ENCODE results near the gene LRCOL1.

The LRCOL1 gene

DNA sequence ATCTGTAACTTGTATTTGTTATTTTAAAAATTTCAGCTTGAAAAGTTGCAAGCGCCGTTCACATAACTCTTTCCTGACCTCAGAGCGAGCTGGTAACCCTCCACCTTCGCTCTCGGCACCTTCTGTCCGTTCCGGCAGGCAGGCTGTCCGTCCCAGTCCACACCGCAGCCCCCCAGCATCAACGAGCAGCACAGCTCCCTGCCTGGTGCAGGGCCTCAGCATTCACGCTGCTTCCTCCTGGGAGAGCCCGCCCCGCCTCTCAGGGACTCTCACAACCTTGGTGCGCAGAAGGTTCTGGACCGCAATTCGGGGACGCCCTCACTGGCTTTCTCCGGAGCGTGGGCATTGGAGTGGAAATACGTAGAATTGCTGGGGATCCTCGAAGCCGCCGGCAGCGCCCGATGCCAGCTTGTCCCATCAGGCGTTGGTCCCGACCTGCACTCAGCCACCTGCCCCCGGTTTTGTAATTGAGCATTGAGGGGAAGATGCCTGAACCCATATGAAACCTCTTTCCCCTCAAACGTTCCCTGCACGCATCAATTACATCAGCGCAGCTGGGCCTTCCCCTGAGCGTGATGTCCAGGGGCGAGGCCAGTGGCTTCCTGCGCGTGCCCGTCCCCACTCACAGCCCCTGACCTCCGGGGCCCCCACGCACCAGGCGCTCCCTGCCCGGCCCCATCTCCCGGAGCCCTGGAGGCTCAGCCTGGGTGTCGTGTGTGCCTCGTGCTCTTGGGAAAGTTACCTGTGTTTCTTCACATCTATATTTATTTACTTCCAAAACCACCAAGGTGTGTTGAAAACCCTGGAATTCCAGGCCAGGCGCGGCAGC, 19.1 kb downstream of the LRCOL1 start:
- DNase-seq, result no peak
- peaks cover 20% of the 10 kb centered on the region for H3K27me3 Mint-ChIP-seq
- no peaks in the 10 kb centered on the region for H3K4me1 Mint-ChIP-seq (ENCODE audit: low read depth)
- no peak overlapping the region for H3K27ac Mint-ChIP-seq
- no peak overlapping the region for H3K4me3 Mint-ChIP-seq
- no peaks in the 10 kb centered on the region for H3K36me3 Mint-ChIP-seq (ENCODE audit: low read depth)
- no peaks in the 10 kb centered on the region for H3K9me3 Mint-ChIP-seq

DNA sequence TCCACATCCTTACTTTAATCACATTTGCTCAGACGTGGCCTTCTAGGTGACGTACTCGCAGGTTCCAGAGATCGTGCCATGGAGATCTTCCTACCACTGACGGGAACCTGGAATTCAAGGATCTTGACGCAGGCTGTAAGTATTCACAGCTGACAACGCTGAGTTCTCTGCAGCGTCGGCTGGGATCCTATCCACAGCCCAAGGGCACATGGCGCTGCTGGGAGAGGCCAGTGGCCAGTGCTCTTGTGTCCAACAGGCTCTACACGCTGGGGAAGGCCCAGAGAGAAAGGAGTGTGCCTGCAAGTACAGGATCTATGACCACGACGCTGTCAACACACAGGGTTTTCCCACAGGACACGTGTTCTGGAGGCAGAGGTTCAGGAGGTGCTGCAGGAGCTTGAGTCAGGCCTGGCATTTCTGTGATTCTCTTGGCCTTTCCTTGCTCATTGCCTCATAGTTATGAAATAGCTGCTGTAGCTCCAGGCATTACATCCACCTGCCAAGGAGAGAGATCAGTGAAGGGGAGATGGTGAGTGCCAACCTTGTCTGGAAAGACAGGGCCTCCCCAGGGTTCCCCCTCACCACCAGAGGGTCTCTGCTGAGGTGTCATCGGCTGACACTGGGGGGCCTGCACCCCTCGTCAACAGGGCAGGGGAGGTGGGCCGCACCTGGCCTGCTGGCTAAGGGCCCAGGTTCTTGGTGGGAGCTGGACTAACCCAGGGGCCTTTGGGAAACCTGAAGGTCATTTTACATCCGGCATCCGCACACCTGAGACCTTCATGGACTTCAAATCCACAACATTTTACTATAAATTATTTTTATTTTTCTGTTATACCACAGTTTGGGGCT, 21.3 kb downstream of the LRCOL1 start:
- H3K27ac Mint-ChIP-seq, result no peak overlapping the region
- H3K4me3 Mint-ChIP-seq, result no peak overlapping the region
- peaks cover 4% of the 10 kb centered on the region for H3K27me3 Mint-ChIP-seq
- DNase-seq, result no peak
- H3K36me3 Mint-ChIP-seq (ENCODE audit: low read depth), result peaks cover under 1% of the 10 kb centered on the region
- no peaks in the 10 kb centered on the region for H3K4me1 Mint-ChIP-seq (ENCODE audit: low read depth)
- no peaks in the 10 kb centered on the region for H3K9me3 Mint-ChIP-seq

DNA sequence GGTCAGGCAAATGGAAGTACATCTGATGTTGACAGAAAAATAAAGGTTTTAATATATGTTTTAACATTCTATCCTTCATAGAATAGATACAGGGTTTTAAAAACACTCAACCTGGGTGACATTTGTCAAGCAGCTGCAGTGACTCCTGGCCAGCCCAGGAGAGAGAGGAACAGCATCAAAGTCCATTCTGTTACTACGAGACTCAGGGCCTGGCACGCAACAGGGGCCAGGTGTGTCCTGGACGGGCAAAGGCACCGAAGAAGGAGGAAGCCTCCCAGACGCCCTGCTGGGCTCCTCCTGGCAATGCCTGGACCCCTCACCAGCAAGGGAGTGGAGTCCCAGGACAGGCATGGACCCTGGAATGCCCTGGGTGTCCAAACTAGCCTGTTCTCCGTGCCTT, 22.1 kb downstream of the LRCOL1 start:
- Mint-ChIP-seq H3K36me3 (ENCODE audit: low read depth) (peaks cover 4% of the 10 kb centered on the region), H3K4me3 (no peak overlapping the region), H3K27ac (no peak overlapping the region), H3K9me3 (no peaks in the 10 kb centered on the region), H3K4me1 (ENCODE audit: low read depth) (no peaks in the 10 kb centered on the region), H3K27me3 (no peaks in the 10 kb centered on the region)
- DNase-seq, result no peak

DNA sequence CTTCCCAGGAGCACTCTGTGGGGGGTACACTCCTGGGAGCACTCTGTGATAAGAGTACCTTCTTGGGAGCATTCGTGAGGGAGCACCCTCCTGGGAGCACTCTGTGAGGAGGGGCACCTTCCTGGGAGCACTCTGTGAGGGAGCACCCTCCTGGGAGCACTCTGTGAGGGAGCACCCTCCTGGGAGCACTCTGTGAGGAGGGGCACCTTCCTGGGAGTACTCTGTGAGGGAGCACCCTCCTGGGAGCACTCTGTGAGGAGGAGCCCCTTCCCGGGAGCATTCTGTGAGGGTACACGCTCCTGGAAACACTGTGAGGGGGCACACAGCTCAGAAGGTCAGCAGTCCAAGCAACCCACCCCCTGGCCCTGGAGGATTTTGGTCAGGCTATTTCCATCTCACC, 22.6 kb downstream of the LRCOL1 start:
- peaks cover 4% of the 10 kb centered on the region for H3K36me3 Mint-ChIP-seq (ENCODE audit: low read depth)
- H3K4me1 Mint-ChIP-seq (ENCODE audit: low read depth), result no peaks in the 10 kb centered on the region
- H3K27me3 Mint-ChIP-seq, result no peaks in the 10 kb centered on the region
- H3K4me3 Mint-ChIP-seq, result no peak overlapping the region
- H3K27ac Mint-ChIP-seq, result no peak overlapping the region
- no peaks in the 10 kb centered on the region for H3K9me3 Mint-ChIP-seq
- no peak for DNase-seq

DNA sequence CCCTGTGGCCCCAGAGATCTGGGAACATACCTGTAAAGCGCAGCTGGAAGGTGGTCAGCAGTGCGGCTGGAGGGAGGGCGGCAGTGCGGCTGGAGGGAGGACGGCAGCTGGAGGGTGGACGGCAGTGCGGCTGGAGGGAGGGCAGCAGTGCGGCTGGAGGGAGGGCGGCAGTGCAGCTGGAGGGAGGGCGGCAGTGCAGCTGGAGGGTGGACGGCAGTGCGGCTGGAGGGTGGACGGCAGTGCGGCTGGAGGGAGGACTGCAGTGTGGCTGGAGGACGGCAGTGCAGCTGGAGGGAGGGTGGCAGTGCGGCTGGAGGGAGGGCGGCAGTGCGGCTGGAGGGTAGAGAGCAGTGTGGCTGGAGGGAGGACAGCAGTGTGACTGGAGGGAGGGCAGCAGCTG, 23.5 kb downstream of the LRCOL1 start:
- Mint-ChIP-seq H3K27me3 (no peaks in the 10 kb centered on the region), H3K9me3 (no peaks in the 10 kb centered on the region), H3K27ac (no peak overlapping the region), H3K4me1 (ENCODE audit: low read depth) (no peaks in the 10 kb centered on the region), H3K4me3 (no peak overlapping the region), H3K36me3 (ENCODE audit: low read depth) (peaks cover 7% of the 10 kb centered on the region)
- no peak for DNase-seq

DNA sequence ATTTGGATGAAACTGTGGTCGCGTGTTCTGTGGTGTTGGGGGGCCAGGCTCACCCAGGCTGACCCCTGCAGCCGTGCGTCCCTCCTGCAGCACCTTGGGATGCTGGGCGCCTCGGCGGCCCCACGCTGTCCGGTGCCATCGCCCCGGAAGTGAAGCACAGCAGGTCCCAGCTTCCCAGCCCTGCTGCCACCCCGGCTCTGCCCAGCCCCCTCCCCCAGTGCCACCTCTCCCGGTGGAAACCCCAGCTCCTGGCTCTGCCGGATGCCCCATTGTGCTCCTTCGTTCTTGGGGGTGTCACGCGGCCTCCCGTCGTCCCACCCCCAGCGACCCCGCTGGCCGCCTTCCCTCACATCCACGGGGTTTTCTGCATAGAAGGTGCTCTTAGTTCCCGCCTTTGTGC, 25.2 kb downstream of the LRCOL1 start:
- Mint-ChIP-seq H3K9me3 (no peaks in the 10 kb centered on the region), H3K27ac (no peak overlapping the region), H3K36me3 (ENCODE audit: low read depth) (peaks cover 17% of the 10 kb centered on the region), H3K27me3 (no peaks in the 10 kb centered on the region), H3K4me3 (no peak overlapping the region), H3K4me1 (ENCODE audit: low read depth) (no peaks in the 10 kb centered on the region)
- DNase-seq, result no peak

DNA sequence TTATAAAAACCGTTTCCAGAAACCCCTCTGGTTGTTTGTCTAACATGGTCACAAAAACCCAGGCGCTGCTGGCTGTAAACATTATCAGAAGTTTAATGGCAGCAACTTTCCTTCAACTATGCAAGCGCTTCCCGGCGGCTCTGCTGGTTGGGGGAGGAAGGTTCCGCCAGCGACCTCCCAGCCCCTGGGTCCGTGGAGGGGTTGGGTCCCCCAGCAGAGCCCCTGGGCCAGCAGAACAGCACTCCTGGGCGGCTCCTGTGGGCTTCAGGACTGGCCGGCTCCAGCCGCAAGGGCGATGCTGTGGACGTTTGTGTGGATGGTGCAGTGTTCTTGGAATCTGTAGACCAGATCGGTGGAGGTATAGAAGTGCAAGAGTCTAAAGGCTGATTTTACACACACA, 26.0 kb downstream of the LRCOL1 start:
- H3K4me1 Mint-ChIP-seq (ENCODE audit: low read depth), result no peaks in the 10 kb centered on the region
- DNase-seq, result no peak
- H3K27ac Mint-ChIP-seq, result no peak overlapping the region
- H3K4me3 Mint-ChIP-seq, result no peak overlapping the region
- H3K36me3 Mint-ChIP-seq (ENCODE audit: low read depth), result peaks cover 21% of the 10 kb centered on the region
- no peaks in the 10 kb centered on the region for H3K27me3 Mint-ChIP-seq
- H3K9me3 Mint-ChIP-seq, result no peaks in the 10 kb centered on the region

DNA sequence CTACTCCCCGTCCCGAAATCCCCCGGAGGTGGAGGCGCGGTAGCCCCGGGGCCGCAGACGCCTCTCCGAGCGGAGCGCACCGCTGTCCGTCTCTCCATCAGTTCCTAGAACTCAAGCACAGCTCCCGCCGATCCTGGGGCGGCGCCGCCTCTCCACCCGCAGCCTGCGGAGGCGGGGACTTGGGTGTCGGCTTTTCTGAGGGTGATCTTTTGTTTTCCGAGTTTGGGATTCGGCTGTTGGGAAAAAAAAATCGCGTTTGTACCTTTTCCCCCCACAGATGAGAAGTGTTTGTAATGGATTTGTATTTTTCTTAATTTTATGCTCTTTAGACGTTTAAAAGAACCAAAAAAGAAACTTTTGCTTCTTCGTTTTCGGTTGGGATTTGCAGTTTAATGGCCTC, 26.6 kb downstream of the LRCOL1 start:
- DNase-seq, result no peak
- H3K4me1 Mint-ChIP-seq (ENCODE audit: low read depth), result no peaks in the 10 kb centered on the region
- no peak overlapping the region for H3K27ac Mint-ChIP-seq
- H3K4me3 Mint-ChIP-seq, result no peak overlapping the region
- H3K27me3 Mint-ChIP-seq, result no peaks in the 10 kb centered on the region
- H3K9me3 Mint-ChIP-seq, result no peaks in the 10 kb centered on the region
- peaks cover 26% of the 10 kb centered on the region for H3K36me3 Mint-ChIP-seq (ENCODE audit: low read depth)

DNA sequence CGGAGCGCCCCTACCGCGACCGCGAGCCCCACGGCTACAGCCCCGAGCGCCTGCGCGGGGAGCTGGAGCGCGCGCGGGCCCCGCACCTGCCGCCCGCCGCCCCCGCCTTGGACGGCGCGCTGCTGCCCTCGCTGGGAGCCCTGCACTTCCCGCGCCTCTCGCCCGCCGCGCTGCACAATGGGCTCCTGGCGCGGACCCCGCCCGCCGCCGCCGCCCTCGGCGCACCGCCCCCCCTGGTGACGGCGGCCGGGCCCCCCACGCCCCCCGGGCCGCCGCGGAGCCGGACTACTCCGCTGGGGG, 27.0 kb downstream of the LRCOL1 start:
- Mint-ChIP-seq H3K27ac (no peak overlapping the region), H3K4me3 (no peak overlapping the region), H3K36me3 (ENCODE audit: low read depth) (peaks cover 30% of the 10 kb centered on the region)

DNA sequence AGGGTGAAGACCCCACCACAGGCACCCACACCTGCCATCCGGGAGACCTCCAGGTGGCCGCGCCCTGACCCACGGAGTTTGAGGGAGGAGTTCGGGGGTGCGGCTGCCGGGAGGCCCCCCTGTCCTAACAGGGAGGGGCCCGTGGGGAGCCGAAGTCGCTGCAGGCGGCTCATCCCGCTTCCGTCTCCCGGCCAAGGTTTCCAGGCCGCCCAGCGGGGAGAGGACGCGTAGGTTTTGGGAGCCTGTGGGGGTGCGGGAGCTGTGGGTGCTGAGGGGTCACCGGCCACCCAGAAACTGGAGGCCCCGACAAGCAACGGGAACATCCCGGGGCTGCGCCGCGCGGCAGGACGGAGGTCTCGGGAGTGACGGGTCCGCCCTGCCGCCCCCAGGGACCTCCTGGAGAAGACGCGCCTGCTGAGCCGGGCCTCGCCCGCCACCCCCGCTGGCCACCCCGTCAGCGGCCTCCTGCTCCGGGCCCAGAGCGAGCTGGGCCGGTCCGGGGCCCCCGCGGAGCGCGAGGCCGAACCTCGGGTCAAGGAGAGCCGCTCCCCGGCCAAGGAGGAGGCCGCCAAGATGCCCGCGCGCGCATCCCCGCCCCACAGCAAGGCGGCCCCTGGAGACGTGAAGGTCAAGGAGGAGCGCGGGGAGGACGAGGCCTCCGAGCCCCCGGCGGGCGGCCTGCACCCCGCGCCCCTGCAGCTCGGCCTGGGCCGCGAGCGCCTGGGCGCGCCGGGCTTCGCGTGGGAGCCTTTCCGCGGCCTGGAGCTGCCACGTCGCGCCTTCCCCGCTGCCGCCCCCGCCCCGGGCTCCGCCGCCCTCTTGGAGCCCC, 27.6 kb downstream of the LRCOL1 start:
- no peak for DNase-seq
- H3K36me3 Mint-ChIP-seq (ENCODE audit: low read depth), result peaks cover 34% of the 10 kb centered on the region
- no peak overlapping the region for H3K27ac Mint-ChIP-seq
- H3K4me3 Mint-ChIP-seq, result no peak overlapping the region
- no peaks in the 10 kb centered on the region for H3K27me3 Mint-ChIP-seq
- H3K9me3 Mint-ChIP-seq, result no peaks in the 10 kb centered on the region
- no peaks in the 10 kb centered on the region for H3K4me1 Mint-ChIP-seq (ENCODE audit: low read depth)

More for the DNA sequence above, 27.0 kb downstream of the LRCOL1 start:
- Mint-ChIP-seq H3K9me3 (no peaks in the 10 kb centered on the region), H3K4me1 (ENCODE audit: low read depth) (no peaks in the 10 kb centered on the region), H3K27me3 (no peaks in the 10 kb centered on the region)
- DNase-seq, result no peak

DNA sequence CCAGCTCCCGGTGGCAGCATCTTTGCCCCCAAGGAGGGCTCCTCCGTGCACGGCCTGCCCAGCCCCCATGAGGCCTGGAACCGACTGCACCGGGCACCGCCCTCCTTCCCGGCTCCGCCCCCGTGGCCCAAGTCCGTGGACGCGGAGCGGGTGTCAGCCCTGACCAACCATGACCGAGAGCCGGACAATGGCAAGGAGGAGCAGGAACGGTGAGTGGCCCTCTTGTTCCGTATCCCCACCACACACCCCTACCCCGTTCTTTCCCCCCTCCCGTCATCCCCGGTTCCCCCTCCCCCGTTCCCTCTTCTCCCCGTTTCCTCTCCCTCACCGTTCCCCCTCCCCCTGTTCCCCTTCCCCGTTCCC, 28.3 kb downstream of the LRCOL1 start:
- Mint-ChIP-seq H3K27me3 (no peaks in the 10 kb centered on the region), H3K36me3 (ENCODE audit: low read depth) (peaks cover 41% of the 10 kb centered on the region), H3K4me1 (ENCODE audit: low read depth) (no peaks in the 10 kb centered on the region), H3K9me3 (no peaks in the 10 kb centered on the region), H3K4me3 (no peak overlapping the region), H3K27ac (no peak overlapping the region)
- DNase-seq, result no peak

DNA sequence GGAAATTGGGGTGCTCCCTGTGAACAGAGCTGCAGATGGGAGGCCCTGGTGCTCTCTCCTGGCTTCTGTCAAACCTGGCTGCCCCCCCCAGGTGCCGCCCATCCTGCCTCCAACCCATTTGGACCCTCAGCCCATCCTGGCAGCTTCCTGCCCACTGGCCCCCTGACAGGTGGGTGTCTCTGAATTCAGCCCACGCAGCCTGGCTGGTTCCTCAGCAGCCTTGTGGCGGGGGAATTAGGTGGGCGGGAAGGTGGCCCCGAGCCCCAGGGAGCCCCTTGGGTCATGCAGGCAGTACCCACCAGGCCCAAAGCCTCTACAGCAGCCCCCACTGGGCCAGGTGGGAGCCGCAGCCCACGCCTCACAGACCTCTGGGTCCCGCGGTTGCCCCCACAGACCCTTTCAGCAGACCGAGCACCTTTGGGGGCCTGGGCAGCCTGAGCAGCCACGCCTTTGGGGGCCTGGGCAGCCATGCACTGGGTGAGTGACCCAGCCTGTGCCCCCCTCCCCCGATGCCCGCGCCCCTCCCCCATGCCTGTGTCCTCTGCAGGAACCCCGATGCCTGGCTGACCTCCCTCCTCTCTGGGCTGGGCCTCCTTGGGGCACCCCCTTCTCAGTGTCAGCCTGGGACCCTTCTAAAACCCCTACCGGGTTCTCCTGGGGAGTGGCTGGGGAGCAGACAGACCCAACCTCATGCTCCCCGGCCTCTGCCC, 28.9 kb downstream of the LRCOL1 start:
- DNase-seq, result no peak
- H3K4me1 Mint-ChIP-seq (ENCODE audit: low read depth), result no peaks in the 10 kb centered on the region
- H3K9me3 Mint-ChIP-seq, result no peaks in the 10 kb centered on the region
- no peaks in the 10 kb centered on the region for H3K27me3 Mint-ChIP-seq
- no peak overlapping the region for H3K4me3 Mint-ChIP-seq
- peaks cover 45% of the 10 kb centered on the region for H3K36me3 Mint-ChIP-seq (ENCODE audit: low read depth)
- no peak overlapping the region for H3K27ac Mint-ChIP-seq

DNA sequence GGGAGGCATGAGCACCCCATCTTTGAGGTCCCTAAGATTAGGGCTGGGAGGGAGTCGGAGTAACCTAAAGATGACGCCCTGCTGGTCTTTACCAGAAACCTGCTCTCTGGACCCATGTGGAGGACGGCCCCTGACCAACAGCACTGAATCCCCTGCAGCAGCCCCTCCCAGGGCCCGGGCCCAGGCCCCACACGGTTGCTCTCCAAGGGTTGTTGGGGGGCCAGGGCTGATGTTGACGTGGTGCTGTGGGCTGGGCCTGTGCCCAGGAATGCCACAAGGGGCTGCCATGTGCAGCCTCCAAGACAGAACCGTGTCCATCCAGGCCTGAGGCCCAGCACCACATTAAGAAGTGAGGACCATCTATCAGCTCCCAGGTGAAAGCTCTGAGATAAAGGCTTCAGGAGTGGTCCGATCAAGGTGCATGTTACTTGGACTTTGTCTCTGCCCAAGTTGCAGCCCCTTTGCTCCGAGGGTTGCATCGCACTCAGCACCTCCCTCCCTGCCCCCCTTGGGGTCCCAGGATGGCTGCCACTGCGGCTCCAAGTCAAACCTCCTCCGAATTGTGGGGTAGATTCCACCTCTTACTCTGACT, 29.6 kb downstream of the LRCOL1 start:
- DNase-seq, result no peak
- no peaks in the 10 kb centered on the region for H3K27me3 Mint-ChIP-seq
- no peaks in the 10 kb centered on the region for H3K9me3 Mint-ChIP-seq
- H3K4me1 Mint-ChIP-seq (ENCODE audit: low read depth), result no peaks in the 10 kb centered on the region
- H3K36me3 Mint-ChIP-seq (ENCODE audit: low read depth), result peaks cover 51% of the 10 kb centered on the region
- no peak overlapping the region for H3K27ac Mint-ChIP-seq
- no peak overlapping the region for H3K4me3 Mint-ChIP-seq

DNA sequence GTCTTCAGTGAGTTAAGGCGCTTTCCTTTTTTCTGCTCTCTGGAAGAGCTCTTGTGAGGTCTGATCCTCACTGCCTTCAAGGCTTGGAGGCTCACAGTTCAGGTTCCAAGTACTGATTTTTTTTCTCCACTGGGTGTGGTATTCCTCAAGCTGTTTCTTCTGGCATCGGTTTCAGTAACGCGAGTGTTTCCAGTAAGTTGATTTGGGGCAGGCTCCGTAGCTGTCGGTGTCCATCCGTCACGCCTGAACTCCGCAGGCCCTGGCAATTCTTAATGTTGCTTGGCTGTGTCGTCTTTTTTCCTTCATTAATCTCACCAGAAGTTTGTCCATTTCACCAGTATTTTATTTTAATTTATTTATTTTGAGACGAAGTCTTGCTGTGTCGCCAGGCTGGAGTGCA, 30.6 kb downstream of the LRCOL1 start:
- no peaks in the 10 kb centered on the region for H3K27me3 Mint-ChIP-seq
- no peak overlapping the region for H3K4me3 Mint-ChIP-seq
- H3K36me3 Mint-ChIP-seq (ENCODE audit: low read depth), result peaks cover 60% of the 10 kb centered on the region
- DNase-seq, result no peak
- no peak overlapping the region for H3K27ac Mint-ChIP-seq
- no peaks in the 10 kb centered on the region for H3K4me1 Mint-ChIP-seq (ENCODE audit: low read depth)
- H3K9me3 Mint-ChIP-seq, result no peaks in the 10 kb centered on the region
